GM19397 (cell line): ENCODE measurements around the gene DGKG.

Experiments used
- ATAC-seq: cut with Tn5 transposase; IDR thresholded peaks from one replicate; pipeline ENCODE4 v1.9.1; 2021; ENCODE audit warnings: mild to moderate bottlenecking, moderate library complexity; ENCODE audit not compliant: unreplicated experiment

Gene DGKG

DNA sequence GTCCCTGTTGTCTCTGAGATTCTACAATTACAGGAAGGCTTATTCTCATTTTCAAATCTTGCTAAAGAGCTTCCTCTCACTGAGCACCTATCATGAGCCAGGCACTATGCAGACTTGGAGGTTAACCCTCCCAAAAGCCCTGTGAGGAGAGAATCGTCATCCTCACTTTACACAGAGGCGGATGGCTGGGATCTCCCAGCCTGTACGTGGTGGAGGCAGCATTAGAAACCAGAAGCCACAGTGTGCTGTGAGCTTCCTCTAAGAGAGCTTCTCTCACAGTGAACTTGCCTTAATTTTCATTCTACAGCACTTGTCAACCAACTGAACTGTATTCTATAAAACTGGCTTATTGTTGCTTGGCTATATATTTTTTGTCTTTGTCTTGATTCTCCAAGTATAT lies 6.1 kb upstream of the DGKG start:
- no peak for ATAC-seq

- no peak for ATAC-seq
Measured at GRCh38 chr3:186367631-186368030, 5.6 kb upstream of the DGKG start.

DNA sequence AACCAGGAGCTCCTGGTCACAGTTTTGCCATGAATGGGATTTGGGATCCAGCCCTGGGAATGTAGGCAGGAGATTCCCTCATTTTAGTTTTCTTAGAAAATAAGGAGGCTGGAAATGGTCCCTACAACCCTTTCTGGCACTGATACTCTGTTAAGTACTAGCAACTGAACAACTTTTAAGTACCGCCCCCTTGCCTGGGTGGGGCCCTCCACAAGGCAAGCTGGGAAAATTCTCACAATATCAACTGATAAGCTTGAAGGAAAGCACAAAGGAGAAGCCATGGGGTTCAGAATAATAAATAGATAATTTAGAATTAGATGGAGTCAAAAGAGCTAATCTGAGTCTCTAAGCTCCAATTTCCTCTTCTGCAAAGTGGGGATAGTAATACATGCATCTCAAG lies 4.2 kb upstream of the DGKG start:
- ATAC-seq, result no peak

DNA sequence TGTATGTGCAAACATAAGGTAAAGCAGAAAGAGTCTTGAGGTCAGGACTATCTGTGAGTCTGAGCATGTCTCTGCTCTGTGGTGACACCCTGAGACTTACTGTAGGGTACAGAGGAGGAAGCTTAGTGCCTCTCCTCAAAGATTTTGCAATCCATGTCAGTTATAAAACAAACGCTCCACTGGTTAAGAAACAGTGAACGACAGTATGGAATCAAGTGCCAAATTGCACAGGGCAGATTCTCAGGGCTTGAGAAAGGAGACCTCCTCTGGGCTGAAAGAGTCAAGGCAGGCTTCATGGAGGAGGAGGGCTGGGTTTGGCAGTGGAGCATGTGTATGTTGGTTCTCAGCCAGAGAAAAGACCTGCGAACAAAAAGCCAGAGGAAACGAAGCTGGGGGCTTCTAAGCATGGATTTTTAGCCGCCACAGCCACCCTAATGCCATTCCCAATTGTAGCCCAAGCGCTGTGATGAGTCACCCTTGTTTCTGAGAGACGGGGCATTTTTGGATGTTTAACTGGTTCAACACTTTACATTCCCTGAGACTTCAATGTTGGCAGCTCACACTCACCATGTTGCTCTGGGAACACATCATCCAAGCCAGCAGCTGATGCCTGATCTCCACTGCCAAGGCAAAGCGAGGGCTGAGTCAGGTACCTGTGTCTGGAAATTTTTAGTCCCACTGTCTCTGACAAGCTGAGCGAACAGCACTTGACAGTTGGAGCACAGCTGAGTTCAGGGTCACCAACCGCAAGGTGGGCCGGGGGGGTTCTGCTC lies 3.4 kb upstream of the DGKG start:
- ATAC-seq, result no peak

GRCh38 chr3:186362988-186363387 lies 954 bp upstream of the DGKG start:
- ATAC-seq, result no peak

GRCh38 chr3:186362537-186362842 lies 456 bp upstream of the DGKG start:
- no peak for ATAC-seq

- no peak for ATAC-seq
Measured at GRCh38 chr3:186361246-186361761, 730 bp downstream of the DGKG start.

- ATAC-seq, result no peak
Measured at GRCh38 chr3:186360779-186361178, 1.3 kb downstream of the DGKG start.

DNA sequence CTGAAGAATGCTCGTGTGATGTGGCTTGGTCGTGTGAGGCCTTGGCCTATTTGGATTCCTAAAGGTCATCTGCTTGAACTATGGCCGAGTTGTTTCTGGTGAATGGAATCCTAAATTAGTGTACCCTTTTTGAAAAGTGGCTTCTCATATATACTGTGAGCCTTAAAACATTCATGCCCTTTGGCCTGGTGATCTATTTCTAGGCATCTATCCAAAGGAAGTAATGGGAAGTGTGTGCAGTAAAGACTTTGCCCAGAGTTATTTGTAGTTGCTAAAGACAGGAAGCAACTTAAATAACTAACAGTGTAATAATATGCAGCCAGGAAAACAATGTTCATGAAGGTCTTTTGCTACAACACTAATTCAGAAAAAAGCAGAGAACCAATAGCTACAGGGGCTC lies 3.0 kb downstream of the DGKG start:
- ATAC-seq, result no peak

DNA sequence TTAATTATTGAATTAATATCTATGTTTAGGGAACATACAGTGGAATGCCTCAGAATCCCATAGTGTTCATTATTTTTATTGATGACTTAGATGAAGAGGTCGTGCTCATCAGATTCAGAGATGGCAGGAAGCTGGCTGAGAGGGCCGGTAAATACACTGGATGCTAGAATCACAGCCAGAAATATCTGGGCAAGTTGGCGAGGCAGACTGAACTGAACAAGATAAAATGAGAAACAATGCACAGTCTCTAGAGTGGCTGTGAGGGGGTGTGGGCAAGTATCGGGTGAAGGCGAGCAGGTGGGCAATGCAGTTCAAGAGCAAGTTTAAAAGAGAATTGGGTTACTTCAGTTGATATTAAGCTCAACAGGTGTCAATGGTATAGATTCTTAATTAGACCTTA lies 5.9 kb downstream of the DGKG start:
- no peak for ATAC-seq

DNA sequence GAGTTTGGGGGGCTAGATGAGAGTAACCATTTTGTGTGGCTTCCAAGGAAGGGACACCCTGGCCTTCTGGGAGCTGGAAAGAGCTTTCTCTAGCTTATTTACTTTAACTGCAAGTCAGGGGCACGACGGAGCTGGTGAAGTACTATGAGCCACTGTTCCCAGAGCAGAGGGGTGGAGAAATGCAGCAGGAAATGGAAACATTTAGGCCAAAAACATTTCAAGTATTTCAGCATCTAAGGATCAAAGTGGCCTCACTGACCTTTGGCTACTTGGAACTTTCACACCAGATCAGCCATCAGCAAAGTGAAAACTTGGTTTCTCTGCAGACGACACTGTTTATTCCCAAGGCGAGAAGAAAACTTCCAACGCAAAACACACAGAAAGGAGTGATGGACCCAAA lies 7.9 kb downstream of the DGKG start:
- no peak for ATAC-seq

DNA sequence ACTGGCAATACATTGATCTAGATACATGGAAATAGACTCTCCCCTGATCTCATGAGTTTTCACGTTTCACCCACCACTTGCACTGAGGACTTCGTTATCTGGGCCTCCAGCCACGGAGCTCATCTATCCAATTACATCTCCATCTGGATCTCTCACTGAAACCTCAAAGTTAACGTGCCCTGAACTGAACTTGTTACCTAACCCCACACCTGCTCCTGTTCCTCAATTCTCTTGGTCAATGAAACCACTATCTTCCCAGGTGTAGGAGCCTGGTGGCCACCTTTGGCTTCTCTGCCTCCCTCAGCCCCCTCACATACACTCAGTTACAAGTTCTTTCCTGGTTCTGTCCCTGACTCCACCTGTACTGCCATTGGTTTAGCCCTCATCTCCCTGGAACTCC lies 9.7 kb downstream of the DGKG start:
- no peak for ATAC-seq

DNA sequence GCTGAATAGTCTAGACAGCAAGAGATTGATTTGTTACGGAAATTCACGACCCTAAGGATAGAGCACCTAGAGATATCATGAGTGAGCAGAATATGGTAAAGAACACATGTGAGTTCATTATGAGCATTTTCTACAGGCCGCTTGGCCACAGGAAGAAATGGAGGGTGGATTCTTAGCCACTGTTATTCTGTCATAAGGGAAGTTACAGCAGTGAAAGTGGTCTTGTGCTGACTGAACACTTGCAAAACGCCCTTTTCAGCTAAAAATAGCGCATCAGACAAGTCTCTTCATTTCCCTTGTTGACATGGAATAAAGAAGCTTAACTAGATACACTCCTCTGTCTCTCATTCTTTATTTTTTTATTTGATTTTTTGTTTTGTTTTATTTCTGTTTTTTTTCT lies 19.8 kb downstream of the DGKG start:
- no peak for ATAC-seq

DNA sequence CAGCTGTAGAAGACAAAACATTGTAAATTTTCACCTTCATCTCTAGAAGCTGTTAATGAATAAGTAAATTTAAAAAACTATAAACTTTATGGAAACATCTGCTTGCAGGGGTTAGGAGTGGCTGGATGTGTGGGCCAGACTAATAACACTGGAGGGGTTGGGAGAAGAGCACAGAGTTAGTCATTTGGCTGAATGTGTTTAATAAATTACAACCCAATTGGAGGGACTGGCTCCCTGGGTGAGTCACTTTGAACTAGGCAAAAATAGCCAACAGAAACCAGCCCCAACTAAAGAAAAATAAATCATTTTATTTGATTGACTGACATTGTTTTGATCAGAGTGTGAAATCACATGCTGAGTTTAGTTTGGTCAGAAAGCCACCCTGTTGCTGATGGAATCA lies 21.8 kb downstream of the DGKG start:
- no peak for ATAC-seq

DNA sequence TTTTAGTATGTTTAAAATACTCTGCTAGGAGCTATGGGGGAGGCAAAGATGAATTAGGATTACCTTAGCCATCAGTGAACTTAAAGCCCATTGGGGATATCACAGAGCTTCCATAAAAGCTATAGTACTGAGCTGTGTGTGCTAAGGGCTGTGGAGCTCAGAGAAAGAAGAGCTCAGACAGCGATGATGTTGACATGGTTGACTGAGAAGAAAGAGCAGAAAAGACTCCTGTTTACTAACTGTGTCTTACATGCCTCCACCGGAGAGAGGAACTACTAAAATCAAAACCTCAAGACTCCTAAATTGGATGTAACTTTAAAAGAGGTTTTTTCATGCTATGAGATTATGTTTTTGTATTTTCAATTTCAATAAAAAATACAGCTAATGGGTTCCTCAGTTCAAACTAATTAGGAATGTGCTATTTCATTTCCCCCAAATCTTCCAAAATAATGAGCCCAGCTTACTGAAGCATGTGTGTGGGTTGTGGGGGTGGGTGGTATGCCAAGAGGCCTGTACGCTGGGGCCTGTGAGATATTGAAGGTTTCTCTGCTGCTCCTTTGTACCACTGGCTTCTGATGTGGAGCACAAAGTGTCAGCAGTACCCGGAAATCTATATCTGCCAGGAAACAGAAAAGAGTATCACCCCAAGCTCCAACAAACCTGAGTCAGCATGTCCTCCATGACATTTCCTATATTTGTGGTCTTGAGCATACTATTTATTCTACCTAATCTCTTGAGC lies 22.7 kb downstream of the DGKG start:
- ATAC-seq, result no peak

- no peak for ATAC-seq
Measured at GRCh38 chr3:186333256-186333655, 28.8 kb downstream of the DGKG start.

- ATAC-seq, result no peak
Measured at GRCh38 chr3:186330772-186331460, 31.1 kb downstream of the DGKG start.

GRCh38 chr3:186329589-186329988 lies 32.4 kb downstream of the DGKG start:
- ATAC-seq, result no peak

- ATAC-seq, result no peak
Measured at GRCh38 chr3:186327912-186328487, 34.0 kb downstream of the DGKG start.

- no peak for ATAC-seq
Measured at GRCh38 chr3:186322761-186323160, 39.3 kb downstream of the DGKG start.

- no peak for ATAC-seq
Measured at GRCh38 chr3:186321746-186322145, 40.3 kb downstream of the DGKG start.
